ENCODE measurements around the gene PLEKHS1. TPM values are rescaled to one million over a fixed set of nuclear protein-coding genes. Genes with fewer than 3 reads are reported as not detected.
"Not testable (repeated sequence)": the region's sequence is repeated elsewhere in the genome, so short reads cannot be mapped to it uniquely, and the experiment has no call there.

Gene PLEKHS1
- total and polyA plus RNA-seq, 8 donors, result 6.0 to 44.6 (median 16.1) TPM

DNA sequence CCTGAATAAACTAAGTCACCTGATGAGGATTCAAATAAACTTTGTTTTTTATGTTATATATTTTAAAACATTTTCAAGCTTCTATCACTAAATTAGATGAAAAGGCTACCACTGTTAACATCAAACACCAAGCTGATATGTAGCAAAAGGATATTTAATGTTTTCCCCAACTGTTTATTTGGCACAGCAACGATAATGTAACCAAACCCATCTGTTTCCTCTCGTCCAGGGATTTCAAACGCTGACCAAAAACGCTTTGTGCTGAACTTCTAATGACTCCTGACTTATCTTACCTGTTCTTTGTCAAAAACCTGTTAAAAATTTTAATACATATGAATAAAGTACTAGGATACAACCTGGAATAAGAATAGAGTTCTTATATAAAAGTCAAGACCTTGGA is 71.9 kb downstream of the PLEKHS1 start:
- Histone ChIP-seq H3K4me3 (no peak overlapping the region), H3K4me1 (peaks cover 0 to 10% (median 0%) of the 10 kb centered on the region in 3 donors), H3K9me3 (no peaks in the 10 kb centered on the region), H3K36me3 (no peaks in the 10 kb centered on the region), H3K27ac (no peak overlapping the region), H3K27me3 (no peaks in the 10 kb centered on the region)
- intact Hi-C loops (cut with DNase I), result no loop called here
- 24 to 28% methylated on average over 4 of the region's 4 CpGs for WGBS, 2 donors
- ATAC-seq (no peak), FAIRE-seq (no peak), DNase-seq (no peak)
- TF ChIP-seq, protein P1, sequence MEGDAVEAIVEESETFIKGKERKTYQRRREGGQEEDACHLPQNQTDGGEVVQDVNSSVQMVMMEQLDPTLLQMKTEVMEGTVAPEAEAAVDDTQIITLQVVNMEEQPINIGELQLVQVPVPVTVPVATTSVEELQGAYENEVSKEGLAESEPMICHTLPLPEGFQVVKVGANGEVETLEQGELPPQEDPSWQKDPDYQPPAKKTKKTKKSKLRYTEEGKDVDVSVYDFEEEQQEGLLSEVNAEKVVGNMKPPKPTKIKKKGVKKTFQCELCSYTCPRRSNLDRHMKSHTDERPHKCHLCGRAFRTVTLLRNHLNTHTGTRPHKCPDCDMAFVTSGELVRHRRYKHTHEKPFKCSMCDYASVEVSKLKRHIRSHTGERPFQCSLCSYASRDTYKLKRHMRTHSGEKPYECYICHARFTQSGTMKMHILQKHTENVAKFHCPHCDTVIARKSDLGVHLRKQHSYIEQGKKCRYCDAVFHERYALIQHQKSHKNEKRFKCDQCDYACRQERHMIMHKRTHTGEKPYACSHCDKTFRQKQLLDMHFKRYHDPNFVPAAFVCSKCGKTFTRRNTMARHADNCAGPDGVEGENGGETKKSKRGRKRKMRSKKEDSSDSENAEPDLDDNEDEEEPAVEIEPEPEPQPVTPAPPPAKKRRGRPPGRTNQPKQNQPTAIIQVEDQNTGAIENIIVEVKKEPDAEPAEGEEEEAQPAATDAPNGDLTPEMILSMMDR (IDR thresholded peaks at IDR 0.05), result no peak

GRCh38 chr10:113825791-113826190 is 74.3 kb downstream of the PLEKHS1 start:
- FAIRE-seq, result no peak
- TF ChIP-seq, protein P1 (IDR thresholded peaks at IDR 0.05), result no peak

GRCh38 chr10:113828567-113828966 is 77.1 kb downstream of the PLEKHS1 start:
- DNase-seq; H3K27ac ChIP-seq; FAIRE-seq; H3K36me3 ChIP-seq; intact Hi-C loops (cut with DNase I); H3K27me3 ChIP-seq; H3K4me3 ChIP-seq; H3K9me3 ChIP-seq; H3K4me1 ChIP-seq; ATAC-seq: not testable (repeated sequence)
- WGBS, 2 donors, result 95 to 98% methylated on average over 10 of the region's 10 CpGs

More at GRCh38 chr10:113825791-113826190, 74.3 kb downstream of the PLEKHS1 start:
- Histone ChIP-seq H3K27me3 (no peaks in the 10 kb centered on the region), H3K9me3 (no peaks in the 10 kb centered on the region), H3K36me3 (no peaks in the 10 kb centered on the region), H3K27ac (no peak overlapping the region), H3K4me1 (peaks cover 0 to 10% (median 0%) of the 10 kb centered on the region in 3 donors), H3K4me3 (no peak overlapping the region)
- ATAC-seq, result no peak
- intact Hi-C loops (cut with DNase I), result no loop called here
- DNase-seq, result no peak
- 50 to 63% methylated on average over 2 of the region's 2 CpGs for WGBS, 2 donors

Small RNAs within 50 kb of the gene (microRNA-seq; reads per million reads assigned to microRNA genes)
- gene MIR4483, result 0 reads per million in 2 donors

Other genes with a start within 250 kb of the PLEKHS1 start
- gene HABP2, start 198.6 kb upstream of the PLEKHS1 start, total RNA-seq, result 10 to 100 TPM in 5 of 6 donors, 1 to 10 TPM in 1; 9.3 to 51.7 (median 14.0) TPM
- gene HABP2, start 198.6 kb upstream of the PLEKHS1 start, polyA plus RNA-seq, result 10 to 100 TPM in 1 of 2 donors, 1 to 10 TPM in 1; 8.8 to 34.9 TPM
- under 1 TPM in 5 of 6 donors, not detected in 1; 0.03 to 0.67 (median 0.03) TPM for gene NRAP, start 87.6 kb upstream of the PLEKHS1 start, total RNA-seq
- under 1 TPM; 0.04 to 0.21 TPM for gene NRAP, start 87.6 kb upstream of the PLEKHS1 start, polyA plus RNA-seq
- gene CASP7, start 71.8 kb upstream of the PLEKHS1 start, total RNA-seq, result 10 to 100 TPM in 5 of 6 donors, 1 to 10 TPM in 1; 7.0 to 28.7 (median 15.1) TPM
- gene CASP7, start 71.8 kb upstream of the PLEKHS1 start, polyA plus RNA-seq, result 10 to 100 TPM in 1 of 2 donors, 1 to 10 TPM in 1; 9.4 to 15.1 TPM
- gene DCLRE1A, start 102.4 kb downstream of the PLEKHS1 start, total RNA-seq, result 1 to 10 TPM; 3.3 to 5.7 (median 4.7) TPM
- gene DCLRE1A, start 102.4 kb downstream of the PLEKHS1 start, polyA plus RNA-seq, result 1 to 10 TPM; 2.4 to 4.0 TPM
- gene NHLRC2, start 103.0 kb downstream of the PLEKHS1 start, total RNA-seq, result 10 to 100 TPM; 15.8 to 24.0 (median 19.5) TPM
- 1 to 10 TPM; 4.3 to 6.4 TPM for gene NHLRC2, start 103.0 kb downstream of the PLEKHS1 start, polyA plus RNA-seq

Measured in pancreas (tissue), 10 donors.